Effector memory CD4-positive, alpha-beta T cell (primary cell): ENCODE results near the gene ATXN10.
A peak's percentile ranks its signal among the peaks of the same experiment; 100 is the strongest.

ENCODE experiments used
- DNase-seq, 3 donors: peaks; one replicate each; pipeline ENCODE4 v3.0.0-alpha.2; 2020
- H3K27ac ChIP-seq: 2 replicates; pipeline ENCODE4 v1.7.0; 2013; ENCODE audit warnings: mild to moderate bottlenecking, low read length, moderate library complexity; ENCODE audit not compliant: insufficient read depth, poor library complexity, severe bottlenecking
- H3K27me3 ChIP-seq: replicated peaks from 2 replicates; pipeline ENCODE4 v1.7.0; 2013; ENCODE audit warnings: mild to moderate bottlenecking, low read length; ENCODE audit not compliant: insufficient read depth, control insufficient read depth, poor library complexity, severe bottlenecking
- H3K36me3 ChIP-seq: 2 replicates; pipeline ENCODE4 v1.7.0; 2013; ENCODE audit warnings: mild to moderate bottlenecking, low read length, moderate library complexity; ENCODE audit not compliant: control insufficient read depth, insufficient read depth
- H3K4me1 ChIP-seq: 2 replicates; pipeline ENCODE4 v1.7.0; 2013; ENCODE audit warnings: low read length, mild to moderate bottlenecking; ENCODE audit not compliant: control insufficient read depth, insufficient read depth, poor library complexity, severe bottlenecking
- H3K4me3 ChIP-seq: 2 replicates; pipeline ENCODE4 v1.7.0; 2013; ENCODE audit warnings: low read length, low read depth, mild to moderate bottlenecking; ENCODE audit not compliant: insufficient read depth, poor library complexity, severe bottlenecking
- H3K9me3 ChIP-seq: 2 replicates; pipeline ENCODE4 v1.7.0; 2013; ENCODE audit warnings: mild to moderate bottlenecking, low read length, moderate library complexity; ENCODE audit not compliant: control insufficient read depth

ATXN10 gene

DNA sequence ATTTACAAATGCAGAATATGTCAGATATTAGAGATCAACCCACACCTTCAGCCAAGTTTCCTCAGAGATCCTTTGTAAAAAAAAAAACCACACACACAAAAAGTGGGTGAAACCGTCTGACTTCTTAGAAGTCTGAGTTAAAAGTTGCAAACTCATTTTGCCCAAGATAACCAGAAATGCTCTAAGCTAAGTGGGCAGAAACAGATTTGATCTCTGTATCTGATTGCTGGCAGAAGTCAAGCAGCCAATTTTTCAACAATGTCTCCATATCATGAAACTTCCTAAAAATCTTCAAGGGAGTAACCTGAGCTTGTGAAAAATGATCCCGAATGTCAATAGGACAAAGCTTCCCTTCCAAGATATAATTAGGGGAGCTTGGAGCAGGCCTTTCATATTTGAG lies 28.6 kb upstream of the ATXN10 start:
- Histone ChIP-seq H3K27ac (no peak overlapping the region), H3K27me3 (peaks cover 26% of the 10 kb centered on the region), H3K36me3 (no peaks in the 10 kb centered on the region), H3K4me3 (no peak overlapping the region), H3K9me3 (no peaks in the 10 kb centered on the region), H3K4me1 (peaks cover 7% of the 10 kb centered on the region)
- DNase-seq = no peak

DNA sequence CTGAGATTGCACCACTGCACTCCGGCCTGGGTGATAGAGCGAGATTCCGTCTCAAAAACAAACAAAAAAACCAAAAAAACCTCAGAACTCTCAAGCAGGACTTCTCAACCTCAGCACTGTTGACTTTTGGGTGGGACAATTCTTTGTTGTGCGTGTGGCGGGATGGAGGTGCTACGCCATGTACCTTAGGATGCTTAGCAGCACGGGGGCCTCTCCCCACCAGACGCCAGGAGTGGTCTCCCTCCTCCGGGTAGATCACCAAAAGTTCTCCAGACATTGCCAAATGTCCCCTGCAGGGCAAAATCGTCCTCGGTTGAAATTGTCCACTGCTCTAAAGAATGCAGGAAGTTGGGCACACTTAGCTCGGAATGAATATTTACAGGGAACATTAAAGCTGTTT lies 26.9 kb upstream of the ATXN10 start:
- H3K9me3 ChIP-seq = no peaks in the 10 kb centered on the region
- DNase-seq = no peak
- no peak overlapping the region for H3K4me3 ChIP-seq
- H3K4me1 ChIP-seq = peaks cover 7% of the 10 kb centered on the region
- no peaks in the 10 kb centered on the region for H3K36me3 ChIP-seq
- peaks cover 20% of the 10 kb centered on the region for H3K27me3 ChIP-seq
- H3K27ac ChIP-seq = no peak overlapping the region

DNA sequence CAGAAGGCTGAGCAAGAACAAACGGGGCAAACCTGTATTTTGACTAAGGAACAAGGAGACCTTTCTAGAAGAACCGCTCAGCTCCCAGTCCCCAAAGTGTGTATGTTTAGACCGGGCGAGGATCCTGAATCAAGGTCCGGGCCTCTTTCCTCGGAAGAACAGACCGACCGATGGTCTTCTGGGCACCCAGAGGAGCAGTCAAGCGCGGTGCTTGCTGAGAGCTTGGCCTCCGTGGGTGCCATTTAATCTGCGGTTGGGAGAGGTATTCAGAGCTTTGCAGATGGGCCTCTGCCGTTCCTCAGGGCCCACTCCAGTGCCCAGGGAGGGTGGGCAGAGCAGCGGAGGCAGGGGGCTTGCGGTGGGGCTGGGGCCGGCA lies 26.5 kb upstream of the ATXN10 start:
- Histone ChIP-seq H3K4me3 (no peak overlapping the region), H3K4me1 (peaks cover 7% of the 10 kb centered on the region), H3K27me3 (peaks cover 17% of the 10 kb centered on the region), H3K9me3 (no peaks in the 10 kb centered on the region), H3K36me3 (no peaks in the 10 kb centered on the region), H3K27ac (no peak overlapping the region)
- no peak for DNase-seq

DNA sequence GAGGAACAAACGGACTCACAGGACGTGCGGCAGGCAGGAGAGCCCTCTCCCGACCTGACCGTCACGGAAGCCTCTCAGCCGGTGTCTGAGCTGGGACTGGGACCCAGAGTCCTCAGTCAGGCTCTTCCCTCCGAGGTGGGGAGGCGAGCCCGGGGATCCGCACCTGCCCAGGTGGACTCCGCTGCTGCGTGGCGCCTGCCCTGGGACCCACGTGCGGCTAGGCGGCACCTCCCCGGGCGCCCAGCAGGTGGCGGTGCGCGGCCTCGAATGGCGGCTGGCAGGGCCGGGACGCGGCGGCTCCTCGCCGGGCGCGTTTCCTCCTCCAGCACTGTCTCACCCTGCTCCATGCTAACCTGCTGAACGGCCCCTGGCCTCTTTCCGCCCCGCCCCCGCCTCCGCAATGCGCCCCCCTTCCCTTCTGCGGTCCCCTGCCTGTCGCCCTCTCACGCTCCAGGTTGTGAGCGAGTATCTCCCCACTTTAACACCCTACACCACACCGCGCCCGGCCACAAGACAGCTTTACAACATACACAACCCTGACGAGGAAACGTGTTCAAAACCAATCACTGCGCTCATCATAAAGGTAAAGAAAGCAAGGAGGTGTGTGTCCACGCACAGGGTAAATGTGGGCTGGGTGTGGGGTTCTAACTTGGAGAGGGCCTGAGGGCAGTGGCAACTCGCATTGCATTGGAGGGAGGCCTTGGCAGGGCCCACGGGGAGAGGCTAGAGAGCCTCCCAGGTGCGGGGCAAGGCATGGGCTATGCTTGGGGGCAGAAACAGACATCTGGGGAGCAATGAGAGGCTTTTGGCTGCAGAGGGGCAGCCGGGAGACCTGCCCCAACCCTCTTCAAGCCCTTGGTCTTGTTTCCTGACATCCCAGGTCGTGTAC lies 25.9 kb upstream of the ATXN10 start:
- Histone ChIP-seq H3K4me1 (peaks cover 7% of the 10 kb centered on the region), H3K36me3 (no peaks in the 10 kb centered on the region), H3K27ac (no peak overlapping the region), H3K4me3 (no peak overlapping the region), H3K9me3 (no peaks in the 10 kb centered on the region), H3K27me3 (peaks cover 11% of the 10 kb centered on the region)
- peak; percentile 47 to 56 (median 52) for DNase-seq

DNA sequence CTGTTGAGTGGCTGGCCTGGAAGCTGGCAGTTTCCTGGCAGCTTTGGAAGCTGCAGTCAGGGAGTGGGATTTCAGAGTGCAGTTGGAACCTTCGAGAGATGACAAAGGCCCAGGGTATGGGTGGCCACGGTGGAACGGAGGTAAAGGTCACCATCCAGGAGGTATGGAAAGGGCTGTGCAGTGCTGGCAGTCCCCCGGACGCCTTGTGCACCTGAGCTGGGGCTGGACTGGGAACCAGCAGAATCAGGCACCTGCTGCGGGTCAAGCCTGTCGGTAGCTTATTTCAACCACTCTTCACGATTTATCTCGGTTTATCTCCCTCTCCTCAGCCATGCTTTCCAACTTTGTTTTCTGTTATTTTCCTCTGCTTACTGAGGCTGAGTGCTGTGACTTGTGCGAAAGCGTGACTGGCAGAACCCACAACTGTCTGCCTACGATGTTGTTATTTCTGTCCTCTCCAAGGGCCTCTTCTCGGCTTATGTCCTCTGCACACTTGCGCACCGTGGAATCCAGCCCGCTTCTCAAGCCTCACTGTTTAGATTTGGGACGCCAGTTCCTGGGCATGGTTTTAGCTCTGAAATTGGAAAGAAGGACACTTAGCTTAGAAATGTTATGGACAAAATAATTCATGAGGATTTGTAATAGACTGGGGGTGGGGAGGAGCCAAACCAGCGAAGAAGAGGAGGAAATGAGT lies 24.0 kb upstream of the ATXN10 start:
- Histone ChIP-seq H3K27ac (no peak overlapping the region), H3K9me3 (no peaks in the 10 kb centered on the region), H3K27me3 (peaks cover 9% of the 10 kb centered on the region), H3K4me3 (no peak overlapping the region), H3K36me3 (no peaks in the 10 kb centered on the region), H3K4me1 (peaks cover 7% of the 10 kb centered on the region)
- no peak for DNase-seq

DNA sequence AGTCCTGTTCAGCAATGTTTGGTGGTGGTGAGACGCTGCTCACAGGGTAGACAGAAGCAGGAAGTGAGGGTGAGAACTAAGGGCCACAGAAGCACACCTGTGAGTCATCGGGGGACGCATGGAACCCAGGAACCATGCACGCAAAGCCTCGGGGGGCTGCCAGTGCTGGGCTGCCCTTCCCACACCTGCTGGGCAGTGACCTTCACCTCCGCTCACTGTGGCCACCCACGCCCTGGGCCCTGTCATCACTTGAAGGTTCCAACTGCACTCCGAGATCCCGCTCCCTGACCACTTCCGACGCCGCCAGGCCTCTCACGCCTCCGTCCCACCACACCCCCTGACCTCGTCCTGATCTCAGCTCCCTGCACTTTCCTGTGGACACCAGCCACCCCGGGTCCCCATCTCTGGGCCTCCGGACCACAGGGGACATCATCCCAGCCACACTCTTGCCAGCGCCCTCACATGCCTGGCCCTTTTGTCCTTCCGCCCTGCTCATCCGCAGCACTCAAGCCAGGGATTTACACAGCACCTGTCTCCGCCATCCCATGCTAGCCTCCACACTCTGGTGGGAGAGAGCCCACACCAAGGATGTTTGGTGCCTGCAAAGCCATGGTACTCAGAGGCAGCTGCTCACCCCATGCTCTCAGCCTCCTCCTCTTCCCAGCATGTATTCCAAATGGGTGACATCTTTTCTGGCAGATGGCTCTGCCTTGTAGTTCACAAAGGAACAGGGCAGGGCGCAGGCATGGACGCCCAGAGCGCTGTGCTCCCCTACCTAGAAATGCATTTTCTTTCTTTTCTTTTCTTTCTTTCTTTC lies 23.1 kb upstream of the ATXN10 start:
- no peak overlapping the region for H3K4me3 ChIP-seq
- H3K36me3 ChIP-seq = no peaks in the 10 kb centered on the region
- no peak overlapping the region for H3K27ac ChIP-seq
- H3K9me3 ChIP-seq = no peaks in the 10 kb centered on the region
- no peak for DNase-seq
- peaks cover 9% of the 10 kb centered on the region for H3K27me3 ChIP-seq
- H3K4me1 ChIP-seq = peaks cover 7% of the 10 kb centered on the region

DNA sequence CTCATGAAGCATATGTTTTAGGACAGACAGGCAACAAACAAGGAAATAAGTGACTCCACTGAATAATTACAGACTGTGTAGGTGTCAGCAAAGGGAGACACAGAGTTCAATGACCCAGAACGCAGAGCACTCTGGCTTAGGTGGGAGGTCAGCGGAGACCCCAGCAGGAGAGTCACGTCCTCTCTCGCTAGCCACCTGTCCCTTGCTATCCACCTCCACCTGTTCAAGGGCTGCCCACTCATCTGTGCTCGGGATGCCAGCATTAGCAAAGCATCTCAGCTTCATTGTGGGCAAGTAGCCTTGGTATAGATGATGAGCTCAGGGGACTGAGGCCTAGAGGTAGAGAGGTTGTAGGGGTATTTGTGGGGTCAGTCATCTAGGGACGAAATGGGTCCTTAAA lies 21.8 kb upstream of the ATXN10 start:
- no peak overlapping the region for H3K27ac ChIP-seq
- DNase-seq = no peak
- H3K4me3 ChIP-seq = no peak overlapping the region
- no peaks in the 10 kb centered on the region for H3K36me3 ChIP-seq
- H3K4me1 ChIP-seq = peaks cover 7% of the 10 kb centered on the region
- peaks cover 7% of the 10 kb centered on the region for H3K27me3 ChIP-seq
- no peaks in the 10 kb centered on the region for H3K9me3 ChIP-seq

DNA sequence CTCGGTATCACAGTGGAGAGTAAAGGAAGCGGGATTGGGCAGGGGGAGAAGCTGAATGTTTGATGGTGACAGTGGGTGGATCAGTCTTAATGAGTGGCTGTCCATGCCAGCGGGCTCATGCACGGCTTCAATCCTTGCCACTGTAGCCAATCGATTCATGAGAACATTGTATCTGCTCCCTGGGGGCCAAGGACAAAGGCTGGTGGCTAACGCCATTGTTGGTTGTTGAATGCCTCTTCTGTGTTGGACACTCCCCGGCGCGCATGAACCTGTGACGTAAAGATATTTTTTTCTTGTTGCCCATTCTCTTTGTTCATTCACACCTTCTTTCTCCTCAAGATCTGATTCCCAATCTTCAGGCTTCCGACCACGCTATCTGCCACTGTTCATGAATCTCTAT lies 20.9 kb upstream of the ATXN10 start:
- Histone ChIP-seq H3K4me1 (peaks cover 2% of the 10 kb centered on the region), H3K36me3 (no peaks in the 10 kb centered on the region), H3K27me3 (peaks cover 4% of the 10 kb centered on the region), H3K27ac (no peak overlapping the region), H3K9me3 (no peaks in the 10 kb centered on the region), H3K4me3 (no peak overlapping the region)
- DNase-seq = no peak

GRCh38 chr22:45651931-45652528 lies 19.6 kb upstream of the ATXN10 start:
- Histone ChIP-seq H3K9me3 (no peaks in the 10 kb centered on the region), H3K4me3 (no peak overlapping the region), H3K4me1 (no peaks in the 10 kb centered on the region), H3K36me3 (no peaks in the 10 kb centered on the region), H3K27ac (no peak overlapping the region), H3K27me3 (no peaks in the 10 kb centered on the region)
- DNase-seq = no peak
